H9 (cell line): ENCODE results near the gene LRRC39. TPM values are rescaled to one million over a fixed set of nuclear protein-coding genes. Genes with fewer than 3 reads are reported as not detected.

Experiments used
- DNase-seq: peaks from one replicate; pipeline ENCODE4 v3.0.0-alpha.2; 2017
- H2AFZ ChIP-seq: one replicate; pipeline ENCODE4 v1.6.1; 2013; ENCODE audit warnings: mild to moderate bottlenecking, low read length, control low read depth, moderate library complexity
- H2AK5ac ChIP-seq: 2 replicates; pipeline ENCODE4 v1.6.1; 2013; ENCODE audit warnings: low read length, control low read depth, mixed read lengths; ENCODE audit not compliant: insufficient read length
- H2BK120ac ChIP-seq: one replicate; pipeline ENCODE4 v1.6.1; 2013; ENCODE audit warnings: low read depth, mild to moderate bottlenecking, low read length, control low read depth, inconsistent platforms; ENCODE audit not compliant: poor library complexity, severe bottlenecking
- H2BK12ac ChIP-seq: 2 replicates; pipeline ENCODE4 v1.6.1; 2013; ENCODE audit warnings: low read length, control low read depth, mixed read lengths, low read depth; ENCODE audit not compliant: insufficient read length
- H2BK15ac ChIP-seq: 2 replicates; pipeline ENCODE4 v1.6.1; 2013; ENCODE audit warnings: low read depth, low read length, control low read depth
- H2BK20ac ChIP-seq: one replicate; pipeline ENCODE4 v1.6.1; 2013; ENCODE audit warnings: low read depth, mild to moderate bottlenecking, low read length, control low read depth, inconsistent platforms; ENCODE audit not compliant: poor library complexity, severe bottlenecking
- H2BK5ac ChIP-seq: 2 replicates; pipeline ENCODE4 v1.6.1; 2013; ENCODE audit warnings: low read length, control low read depth, mixed read lengths; ENCODE audit not compliant: insufficient read length
- H3K14ac ChIP-seq: 2 replicates; pipeline ENCODE4 v1.6.1; 2013; ENCODE audit warnings: low read length, control low read depth; ENCODE audit not compliant: insufficient read depth
- H3K18ac ChIP-seq: 2 replicates; pipeline ENCODE4 v1.6.1; 2013; ENCODE audit warnings: low read depth, mild to moderate bottlenecking, mixed read lengths, low read length, control low read depth; ENCODE audit not compliant: insufficient read length
- H3K23ac ChIP-seq: 2 replicates; pipeline ENCODE4 v1.6.1; 2013; ENCODE audit warnings: low read length, control low read depth, mixed read lengths, low read depth; ENCODE audit not compliant: insufficient read length
- H3K23me2 ChIP-seq: 2 replicates; pipeline ENCODE4 v1.6.1; 2013; ENCODE audit warnings: low read depth, mild to moderate bottlenecking, mixed read lengths, low read length, control low read depth; ENCODE audit not compliant: insufficient read length, poor library complexity, severe bottlenecking
- H3K27ac ChIP-seq: 2 replicates; pipeline ENCODE4 v1.5.1; 2013; ENCODE audit warnings: low read length, control low read depth, mixed read lengths, low read depth; ENCODE audit not compliant: insufficient read length
- H3K27me3 ChIP-seq: 2 replicates; pipeline ENCODE4 v1.6.1; 2013; ENCODE audit warnings: low read length, control low read depth, inconsistent platforms; ENCODE audit not compliant: insufficient read depth
- H3K4ac ChIP-seq: 2 replicates; pipeline ENCODE4 v1.6.1; 2013; ENCODE audit warnings: low read depth, mild to moderate bottlenecking, control low read depth, inconsistent platforms, low read length, moderate library complexity
- H3K4me1 ChIP-seq: 2 replicates; pipeline ENCODE4 v1.6.1; 2013; ENCODE audit warnings: low read length, control low read depth, inconsistent platforms; ENCODE audit not compliant: insufficient read depth
- H3K4me2 ChIP-seq: 2 replicates; pipeline ENCODE4 v1.6.1; 2013; ENCODE audit warnings: low read length, control low read depth, mixed read lengths; ENCODE audit not compliant: insufficient read length, insufficient read depth
- H3K56ac ChIP-seq: 2 replicates; pipeline ENCODE4 v1.6.1; 2013; ENCODE audit warnings: low read depth, mild to moderate bottlenecking, mixed read lengths, low read length, control low read depth; ENCODE audit not compliant: insufficient read length
- H3K79me1 ChIP-seq: 2 replicates; pipeline ENCODE4 v1.6.1; 2013; ENCODE audit warnings: low read depth, mild to moderate bottlenecking, moderate library complexity, low read length, control low read depth, inconsistent platforms; ENCODE audit not compliant: insufficient read depth, poor library complexity, severe bottlenecking
- H3K79me2 ChIP-seq: 2 replicates; pipeline ENCODE4 v1.6.1; 2013; ENCODE audit warnings: low read length, control low read depth, inconsistent platforms; ENCODE audit not compliant: insufficient read depth
- H3K9ac ChIP-seq: 2 replicates; pipeline ENCODE4 v1.6.1; 2013; ENCODE audit warnings: low read length, control low read depth, mixed read lengths; ENCODE audit not compliant: insufficient read length; ENCODE audit errors: extremely low read depth
- H3K9me3 ChIP-seq: one replicate; pipeline ENCODE4 v1.6.1; 2013; ENCODE audit warnings: low read depth, low read length, inconsistent platforms; ENCODE audit not compliant: control insufficient read depth
- H3T11ph ChIP-seq: one replicate; pipeline ENCODE4 v1.6.1; 2013; ENCODE audit warnings: mild to moderate bottlenecking, low read length, control low read depth, inconsistent platforms
- H4K20me1 ChIP-seq: one replicate; pipeline ENCODE4 v1.6.1; 2013; ENCODE audit not compliant: control insufficient read depth, insufficient read length, insufficient read depth
- H4K5ac ChIP-seq: 2 replicates; pipeline ENCODE4 v1.6.1; 2013; ENCODE audit warnings: low read depth, mild to moderate bottlenecking, mixed read lengths, low read length, control low read depth; ENCODE audit not compliant: insufficient read length
- H4K8ac ChIP-seq: replicated peaks from 2 replicates; pipeline ENCODE4 v1.6.1; 2013; ENCODE audit warnings: low read length, control low read depth, mixed read lengths, low read depth; ENCODE audit not compliant: insufficient read length
- H4K91ac ChIP-seq: 2 replicates; pipeline ENCODE4 v1.6.1; 2013; ENCODE audit warnings: low read depth, mild to moderate bottlenecking, moderate library complexity, mixed read lengths, low read length, control low read depth; ENCODE audit not compliant: insufficient read length
- H3K27ac Mint-ChIP-seq, 3 experiments: 2 replicates in 2 of 3; 3 replicates in 1 of 3; pipeline ENCODE4 v1.8.0; 2020 to 2021; ENCODE audit warnings: mixed read lengths in 3 of 3, mild to moderate bottlenecking in 1 of 3, moderate library complexity in 1 of 3
- H3K27me3 Mint-ChIP-seq: 2 replicates; pipeline ENCODE4 v1.8.0; 2021; ENCODE audit warnings: low read depth, mild to moderate bottlenecking, moderate library complexity, mixed read lengths
- H3K36me3 Mint-ChIP-seq, 3 experiments: 2 replicates in 2 of 3; 3 replicates in 1 of 3; pipeline ENCODE4 v1.8.0; 2020 to 2021; ENCODE audit warnings: low read depth in 3 of 3, mixed read lengths in 3 of 3; ENCODE audit not compliant: insufficient read depth in 1 of 3
- H3K4me1 Mint-ChIP-seq, 2 experiments: 2 replicates each; pipeline ENCODE4 v1.8.0; 2020; ENCODE audit warnings: mixed read lengths in 2 of 2
- H3K4me3 Mint-ChIP-seq, 2 experiments: 2 replicates in 1 of 2; 3 replicates in 1 of 2; pipeline ENCODE4 v1.8.0; 2020 to 2021; ENCODE audit warnings: mild to moderate bottlenecking in 2 of 2, mixed read lengths in 2 of 2, moderate library complexity in 1 of 2
- H3K9me3 Mint-ChIP-seq, 2 experiments: 2 replicates in 1 of 2; 3 replicates in 1 of 2; pipeline ENCODE4 v1.8.0; 2020; ENCODE audit warnings: mild to moderate bottlenecking in 2 of 2, mixed read lengths in 2 of 2, moderate library complexity in 1 of 2
- CTCF ChIP-seq: fragments of 200-600 bp; sonication (generic); conservative IDR thresholded peaks from 3 replicates; pipeline ENCODE4 v1.8.0; 2021; ENCODE audit warnings: antibody characterized with exemption, mild to moderate bottlenecking
- WGBS: extraction: QIAGEN DNeasy Blood & Tissue Kit; methylation state at CpG from one replicate; pipeline ENCODE4 v1.1.7; 2013; ENCODE audit warnings: missing lambda C conversion rate, low lambda C conversion rate, mixed read lengths; ENCODE audit not compliant: insufficient read length; ENCODE audit errors: extremely low coverage; 5-methylcytosine and 5-hydroxymethylcytosine counted together
- total RNA-seq: library from RNA; stranded (reverse); gene quantifications from 2 replicates; pipeline ENCODE4 v1.2.1, GENCODE V29; 2021

The LRRC39 gene
- total RNA-seq, 1 experiment from 2014 or later, result 0.37 TPM

GRCh38 chr1:100215101-100215500 lies 37.0 kb upstream of the LRRC39 start:
- H3K27me3 ChIP-seq, result no peaks in the 10 kb centered on the region
- no peak overlapping the region for H3T11ph ChIP-seq
- Mint-ChIP-seq H3K27ac (no peak overlapping the region), H3K36me3 (peaks cover 12 to 59% (median 46%) of the 10 kb centered on the region in 3 experiments), H3K9me3 (no peaks in the 10 kb centered on the region), H3K4me1 (no peaks in the 10 kb centered on the region), H3K4me3 (no peak overlapping the region), H3K27me3 (no peaks in the 10 kb centered on the region)
- WGBS, result no CpG with 5 or more reads among the region's 1 CpG
- H4K20me1 ChIP-seq, result no peaks in the 10 kb centered on the region
- no peak overlapping the region for H3K23ac ChIP-seq
- H3K14ac ChIP-seq, result no peak overlapping the region
- no peak overlapping the region for H4K5ac ChIP-seq
- no peak overlapping the region for H2BK20ac ChIP-seq
- H2AFZ ChIP-seq, result no peak overlapping the region
- no peaks in the 10 kb centered on the region for H3K9me3 ChIP-seq
- no peaks in the 10 kb centered on the region for H3K4me1 ChIP-seq
- no peak overlapping the region for H3K27ac ChIP-seq
- no peak for DNase-seq
- no peak overlapping the region for H2BK15ac ChIP-seq
- H2AK5ac ChIP-seq, result no peak overlapping the region
- no peak overlapping the region for H3K4ac ChIP-seq
- no peaks in the 10 kb centered on the region for H3K23me2 ChIP-seq
- TF ChIP-seq CTCF, result no peak
- H2BK120ac ChIP-seq, result no peak overlapping the region
- H3K4me2 ChIP-seq, result no peak overlapping the region
- H4K91ac ChIP-seq, result no peak overlapping the region
- H3K79me1 ChIP-seq, result no peaks in the 10 kb centered on the region
- no peak overlapping the region for H3K9ac ChIP-seq
- H4K8ac ChIP-seq, result no peak overlapping the region
- no peaks in the 10 kb centered on the region for H3K79me2 ChIP-seq
- H2BK5ac ChIP-seq, result no peak overlapping the region
- H3K56ac ChIP-seq, result no peak overlapping the region
- no peak overlapping the region for H2BK12ac ChIP-seq
- H3K18ac ChIP-seq, result no peak overlapping the region
